A673 (cell line): ENCODE results near the gene HAUS1. TPM values are rescaled to one million over a fixed set of nuclear protein-coding genes. Genes with fewer than 3 reads are reported as not detected.

Experiments
- BruUV-seq: library from RNA; stranded (reverse); fragments of 400-500 nt; replicated peaks from 2 replicates; lab custom pipeline; 2021; lab: Mats Ljungman, UMichigan
- CTCF ChIA-PET: fragments of 300-600 bp; sonication (Branson Sonifier 250); formaldehyde crosslinking; loops from one replicate; lab custom pipeline; 2022; ENCODE audit warnings: antibody characterized with exemption; lab: Charles Lee
- POLR2A ChIA-PET: fragments of 300-600 bp; sonication (Branson Sonifier 250); formaldehyde crosslinking; loops from one replicate; lab custom pipeline; 2022; ENCODE audit warnings: antibody characterized with exemption; ENCODE audit not compliant: low non-redundant PET; lab: Charles Lee
- DNase-seq: peaks from one replicate; pipeline ENCODE4 v3.0.0-alpha.2; 2015; ENCODE audit warnings: low spot score
- H3K27ac ChIP-seq: fragments of 200-600 bp; sonication (generic); 2 replicates; pipeline ENCODE4 v1.5.1; 2016; ENCODE audit warnings: mixed run types, low read depth, mild to moderate bottlenecking, mixed read lengths, antibody characterized with exemption, low read length; ENCODE audit not compliant: poor library complexity, severe bottlenecking
- H3K27me3 ChIP-seq: fragments of 200-600 bp; sonication (generic); replicated peaks from 2 replicates; pipeline ENCODE4 v1.6.1; 2017; ENCODE audit warnings: mixed run types, low read depth, mild to moderate bottlenecking, mixed read lengths, antibody characterized with exemption, low read length; ENCODE audit not compliant: insufficient read depth, poor library complexity
- H3K36me3 ChIP-seq: fragments of 200-600 bp; sonication (generic); 2 replicates; pipeline ENCODE4 v1.6.1; 2016; ENCODE audit warnings: mixed run types, mild to moderate bottlenecking, mixed read lengths, antibody characterized with exemption, low read length; ENCODE audit not compliant: insufficient read depth, poor library complexity, severe bottlenecking
- H3K4me1 ChIP-seq: fragments of 200-600 bp; sonication (generic); 2 replicates; pipeline ENCODE4 v1.6.1; 2017; ENCODE audit warnings: mixed run types, mild to moderate bottlenecking, mixed read lengths, antibody characterized with exemption, low read length; ENCODE audit not compliant: insufficient read depth, poor library complexity, severe bottlenecking
- H3K4me3 ChIP-seq: fragments of 200-600 bp; sonication (generic); 2 replicates; pipeline ENCODE4 v1.5.1; 2016; ENCODE audit warnings: low read depth, mixed run types, mild to moderate bottlenecking, mixed read lengths, low read length; ENCODE audit not compliant: poor library complexity, severe bottlenecking
- H3K9me3 ChIP-seq: fragments of 200-600 bp; sonication (generic); 2 replicates; pipeline ENCODE4 v1.6.1; 2016; ENCODE audit warnings: mixed run types, low read depth, mild to moderate bottlenecking, mixed read lengths, antibody characterized with exemption, low read length; ENCODE audit not compliant: poor library complexity, severe bottlenecking
- CTCF ChIP-seq: fragments of 300-800, 200-600 bp; sonication (generic); conservative IDR thresholded peaks from 2 replicates; pipeline ENCODE4 v1.5.1; 2017; ENCODE audit warnings: low read depth, mild to moderate bottlenecking, antibody characterized with exemption, low read length, moderate library complexity, mixed read lengths
- EZH2 ChIP-seq: fragments of 200-600 bp; sonication (generic); IDR thresholded peaks from 2 replicates; pipeline ENCODE4 v1.6.1; 2017; ENCODE audit warnings: borderline replicate concordance, low read depth, mild to moderate bottlenecking, mixed read lengths, antibody characterized with exemption, low read length; ENCODE audit not compliant: poor library complexity, severe bottlenecking
- intact Hi-C: fragments of 100-400 bp; cut with micrococcal nuclease; formaldehyde crosslinking; loops from one replicate; pipeline ENCODE4 v1.10.0; 2022; ENCODE audit not compliant: unreplicated experiment
- total RNA-seq: library from RNA; stranded (reverse); gene quantifications from 2 replicates; pipeline ENCODE4 v1.2.3, GENCODE V29; 2021

HAUS1 gene
- total RNA-seq, 1 experiment from 2014 or later, result 76.9 TPM

GRCh38 chr18:46133534-46133933 lies 29.3 kb downstream of the HAUS1 start:
- intact Hi-C loops, result no loop called here
- Histone ChIP-seq H3K27me3 (no peaks in the 10 kb centered on the region), H3K36me3 (peaks cover 12% of the 10 kb centered on the region), H3K9me3 (no peaks in the 10 kb centered on the region), H3K27ac (no peak overlapping the region), H3K4me3 (no peak overlapping the region), H3K4me1 (no peaks in the 10 kb centered on the region)
- ChIA-PET POLR2A (no interaction called here), CTCF (no interaction called here)
- BruUV-seq, result no TSS peak
- no peak for DNase-seq
- TF ChIP-seq EZH2 (no peak), CTCF (no peak)

GRCh38 chr18:46134920-46135675 lies 30.9 kb downstream of the HAUS1 start:
- H3K36me3 ChIP-seq, result no peaks in the 10 kb centered on the region
- no peak overlapping the region for H3K4me3 ChIP-seq
- POLR2A ChIA-PET, result no interaction called here
- H3K4me1 ChIP-seq, result no peaks in the 10 kb centered on the region
- H3K9me3 ChIP-seq, result no peaks in the 10 kb centered on the region
- no peak for TF ChIP-seq CTCF
- TF ChIP-seq EZH2, result no peak
- DNase-seq, result no peak
- BruUV-seq, result no TSS peak
- H3K27me3 ChIP-seq, result no peaks in the 10 kb centered on the region
- CTCF ChIA-PET, result no interaction called here
- intact Hi-C loops, result no loop called here
- no peak overlapping the region for H3K27ac ChIP-seq

- POLR2A ChIA-PET, result no interaction called here
- DNase-seq, result no peak
- Histone ChIP-seq H3K4me3 (no peak overlapping the region), H3K27me3 (no peaks in the 10 kb centered on the region), H3K4me1 (no peaks in the 10 kb centered on the region), H3K9me3 (no peaks in the 10 kb centered on the region), H3K27ac (no peak overlapping the region), H3K36me3 (no peaks in the 10 kb centered on the region)
- intact Hi-C loops, result no loop called here
- BruUV-seq, result no TSS peak
- TF ChIP-seq CTCF (no peak), EZH2 (no peak)
- CTCF ChIA-PET, result interaction anchor here (0.7 kb wide), 1 partner anchor 33 kb away, joined by 3 read pairs; a partner anchor contains a TSS
These were observed 36.0 kb downstream of the HAUS1 start for GRCh38 chr18:46140173-46140572.
